B cell (primary cell): ENCODE data around the gene SIRT3. TPM values are rescaled to one million over a fixed set of nuclear protein-coding genes. Genes with fewer than 3 reads are reported as not detected.

Experiments
- polyA plus RNA-seq: library from polyadenylated mRNA; depleted of rRNA; stranded (reverse); fragments of >200 nt; gene quantifications from 2 replicates; pipeline ENCODE4 v1.2.3, GENCODE V29; 2012
- total RNA-seq, 2 donors: library from RNA; stranded (reverse); fragments of 120-200 nt in 1 of 2; gene quantifications; 1 replicate in 1 of 2; 2 replicates in 1 of 2; pipeline versions ENCODE4 v1.2.3 to v1.2.4, GENCODE V29; 2013 to 2022

SIRT3 gene
- total and polyA plus RNA-seq, 2 donors (not counting 1 experiment from before 2014, with no cell fraction given): 22.9 to 27.9 TPM

Other genes with a start within 250 kb of the SIRT3 start
- gene SCGB1C1, start 43.3 kb downstream of the SIRT3 start, total RNA-seq: not detected in 2 replicates
- not detected in 2 replicates for gene SCGB1C1, start 43.3 kb downstream of the SIRT3 start, polyA plus RNA-seq
- 69.1 and 72.2 TPM in 2 replicates for gene BET1L, start 28.9 kb downstream of the SIRT3 start, total RNA-seq
- gene BET1L, start 28.9 kb downstream of the SIRT3 start, polyA plus RNA-seq: 43.9 and 49.3 TPM in 2 replicates
- 102 and 110 TPM in 2 replicates for gene RIC8A, start 28.6 kb downstream of the SIRT3 start, total RNA-seq
- gene RIC8A, start 28.6 kb downstream of the SIRT3 start, polyA plus RNA-seq: 90.0 and 100 TPM in 2 replicates
- 96.2 and 104 TPM in 2 replicates for gene PSMD13, start 634 bp upstream of the SIRT3 start, total RNA-seq
- 98.0 and 111 TPM in 2 replicates for gene PSMD13, start 634 bp upstream of the SIRT3 start, polyA plus RNA-seq
- gene NLRP6, start 42.1 kb upstream of the SIRT3 start, total RNA-seq: 2.5 and 2.7 TPM in 2 replicates
- gene NLRP6, start 42.1 kb upstream of the SIRT3 start, polyA plus RNA-seq: 0.92 and 1.4 TPM in 2 replicates
- gene PGGHG, start 52.8 kb upstream of the SIRT3 start, total RNA-seq: 159 and 169 TPM in 2 replicates
- 152 and 264 TPM in 2 replicates for gene PGGHG, start 52.8 kb upstream of the SIRT3 start, polyA plus RNA-seq
- gene IFITM5, start 63.2 kb upstream of the SIRT3 start, total RNA-seq: not detected in 2 replicates
- not detected in 2 replicates for gene IFITM5, start 63.2 kb upstream of the SIRT3 start, polyA plus RNA-seq
- 72.1 and 76.1 TPM in 2 replicates for gene IFITM2, start 71.5 kb upstream of the SIRT3 start, total RNA-seq
- gene IFITM2, start 71.5 kb upstream of the SIRT3 start, polyA plus RNA-seq: 207 and 451 TPM in 2 replicates
- gene IFITM1, start 77.7 kb upstream of the SIRT3 start, total RNA-seq: 19.5 and 19.7 TPM in 2 replicates
- 70.6 and 83.7 TPM in 2 replicates for gene IFITM1, start 77.7 kb upstream of the SIRT3 start, polyA plus RNA-seq
- 9.8 and 16.5 TPM in 2 replicates for gene IFITM3, start 84.5 kb upstream of the SIRT3 start, total RNA-seq
- 1.6 and 5.2 TPM in 2 replicates for gene IFITM3, start 84.5 kb upstream of the SIRT3 start, polyA plus RNA-seq
- gene B4GALNT4, start 133.2 kb upstream of the SIRT3 start, total RNA-seq: not detected in 2 replicates
- 0.07 TPM in 1 of 2 replicates, not detected in the other for gene B4GALNT4, start 133.2 kb upstream of the SIRT3 start, polyA plus RNA-seq
- 0.39 TPM in 1 of 2 replicates, not detected in the other for gene PKP3, start 157.9 kb upstream of the SIRT3 start, total RNA-seq
- gene PKP3, start 157.9 kb upstream of the SIRT3 start, polyA plus RNA-seq: 0.16 and 0.78 TPM in 2 replicates
- 66.6 and 73.8 TPM in 2 replicates for gene SIGIRR, start 178.7 kb upstream of the SIRT3 start, total RNA-seq
- 92.1 and 145 TPM in 2 replicates for gene SIGIRR, start 178.7 kb upstream of the SIRT3 start, polyA plus RNA-seq
- 62.0 and 63.9 TPM in 2 replicates for gene ANO9, start 205.7 kb upstream of the SIRT3 start, total RNA-seq
- gene ANO9, start 205.7 kb upstream of the SIRT3 start, polyA plus RNA-seq: 94.1 and 107 TPM in 2 replicates
- 29.0 and 35.5 TPM in 2 replicates for gene PTDSS2, start 213.9 kb upstream of the SIRT3 start, total RNA-seq
- gene PTDSS2, start 213.9 kb upstream of the SIRT3 start, polyA plus RNA-seq: 15.4 and 22.1 TPM in 2 replicates